Left ventricle myocardium superior (tissue), 1 donor: ENCODE measurements around the gene TTC19. TPM values are rescaled to one million over a fixed set of nuclear protein-coding genes. Genes with fewer than 3 reads are reported as not detected.

Experiments
- ATAC-seq: fragments of 200-7000 bp; cut with Tn5 transposase; one replicate; pipeline ENCODE4 v1.9.1; 2020; ENCODE audit warnings: mild to moderate bottlenecking, moderate library complexity
- DNase-seq: peaks from one replicate; pipeline ENCODE4 v3.0.0-alpha.2; 2020
- intact Hi-C: fragments of 100-400 bp; cut with micrococcal nuclease; formaldehyde crosslinking; loops from one replicate; pipeline ENCODE4 v1.11.0; 2022
- long read RNA-seq: library from polyadenylated mRNA; unstranded; transcript quantifications from one replicate; pipeline ENCODE4 v2.0.0, GENCODE V29; 2021
- total RNA-seq: library from RNA; stranded (reverse); fragmentation: NEBNext Ultra II Directional; extraction: Animal tissue kit (Norgen Biotek cat#: 25700); gene quantifications from one replicate; pipeline ENCODE4 v1.2.1, GENCODE V29; 2021
- donor health status: DM: no; HTN: yes; CAD: no; lungs with severe emphysema.

TTC19 gene, protein sequence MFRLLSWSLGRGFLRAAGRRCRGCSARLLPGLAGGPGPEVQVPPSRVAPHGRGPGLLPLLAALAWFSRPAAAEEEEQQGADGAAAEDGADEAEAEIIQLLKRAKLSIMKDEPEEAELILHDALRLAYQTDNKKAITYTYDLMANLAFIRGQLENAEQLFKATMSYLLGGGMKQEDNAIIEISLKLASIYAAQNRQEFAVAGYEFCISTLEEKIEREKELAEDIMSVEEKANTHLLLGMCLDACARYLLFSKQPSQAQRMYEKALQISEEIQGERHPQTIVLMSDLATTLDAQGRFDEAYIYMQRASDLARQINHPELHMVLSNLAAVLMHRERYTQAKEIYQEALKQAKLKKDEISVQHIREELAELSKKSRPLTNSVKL
- 25.1 TPM for total RNA-seq
- long read RNA-seq, transcript TTC19-201 (10 exons, 3,002 nt): major isoform, 47 of 56 reads
- long read RNA-seq, partial matches to known transcripts: 7 of 56 reads
- long read RNA-seq, other reads (novel, unspliced or antisense): 1 of 56 reads

DNA sequence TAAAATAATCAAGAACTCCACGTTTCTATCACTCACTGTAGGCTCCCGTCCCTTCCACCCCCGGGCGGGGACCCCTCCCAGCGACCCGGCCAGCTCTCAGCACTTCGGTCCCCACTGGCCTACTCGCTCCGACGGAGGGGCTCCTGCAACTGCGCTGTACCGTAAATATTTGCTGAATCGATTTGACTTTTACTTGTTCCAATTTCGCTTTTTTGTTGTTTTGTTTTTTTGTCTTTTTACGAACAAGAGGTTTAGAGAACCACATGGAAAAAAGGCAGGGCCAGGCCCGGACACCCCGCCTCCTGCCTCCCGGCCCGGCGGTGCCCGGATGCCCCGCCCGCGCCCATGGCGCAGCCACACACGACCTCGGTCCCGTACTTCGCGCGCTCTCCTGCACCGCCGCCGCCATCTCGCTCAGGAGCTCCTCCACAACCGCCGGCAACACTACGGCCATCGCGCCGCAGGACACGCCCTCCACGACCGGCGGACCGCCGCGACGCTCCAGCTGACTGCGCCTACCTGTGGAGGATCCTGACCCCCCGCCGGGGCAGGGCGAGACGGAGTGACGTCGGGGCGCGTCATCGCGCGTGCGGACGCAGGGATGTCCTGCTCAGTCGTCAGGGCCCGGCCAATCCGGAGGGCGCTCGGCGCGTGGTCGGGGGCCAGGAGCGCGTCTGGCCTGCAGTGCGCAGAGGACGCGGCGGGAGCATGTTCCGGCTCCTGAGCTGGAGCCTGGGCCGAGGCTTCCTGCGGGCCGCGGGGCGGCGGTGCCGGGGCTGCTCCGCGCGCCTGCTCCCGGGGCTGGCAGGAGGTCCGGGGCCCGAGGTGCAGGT is at the start of gene TTC19, which contains the start of gene ZSWIM7:
Gene TTC19 (plus strand): TSS at position 684 of the 833 bp plus-strand sequence. CDS start 25 bp downstream, at position 709.
Gene ZSWIM7 (minus strand): TSS at position 564 of the 833 bp plus-strand sequence. CDS start 110 bp downstream, at position 454.
- intact Hi-C loops: loop anchor here (5.0 kb wide), 1 partner anchor 172 kb away; no protein-coding TSS in a partner anchor
- ATAC-seq (peak; percentile 97), DNase-seq (peak; percentile 99)

DNA sequence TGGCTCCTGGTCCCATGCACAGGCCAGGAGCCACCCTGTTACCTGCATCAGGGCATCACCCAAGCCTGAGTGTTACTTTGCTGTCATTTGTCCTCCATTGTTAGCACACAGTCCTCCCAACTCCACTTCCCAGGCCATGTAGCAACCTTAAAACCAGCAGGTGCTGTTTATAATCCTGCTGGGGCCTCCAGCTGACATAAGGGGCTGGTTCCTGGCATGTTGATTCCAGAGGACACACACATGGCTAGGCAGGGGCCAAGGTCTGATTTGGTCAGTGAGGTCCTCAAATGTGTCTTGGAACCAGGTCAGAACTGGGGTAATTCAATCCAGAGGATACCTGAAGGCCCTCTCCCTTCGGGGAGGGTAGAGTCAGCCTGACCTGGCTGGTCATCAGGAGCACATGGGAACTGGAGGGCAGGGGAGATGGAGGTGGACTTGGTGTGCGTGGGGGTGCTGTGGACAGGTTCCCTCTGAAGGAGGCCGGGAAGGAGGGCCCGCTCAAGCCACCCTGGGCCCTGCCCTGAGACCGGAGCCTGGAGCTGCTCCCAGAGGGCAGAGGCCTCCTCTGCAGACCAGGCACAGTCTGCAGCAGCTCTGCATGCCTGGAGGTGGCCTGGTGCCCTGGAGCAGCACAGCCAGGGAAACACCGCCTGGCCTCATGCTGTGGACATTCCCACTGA is 48.1 kb upstream of the TTC19 start:
- no peak for ATAC-seq
- intact Hi-C loops: no loop called here

DNA sequence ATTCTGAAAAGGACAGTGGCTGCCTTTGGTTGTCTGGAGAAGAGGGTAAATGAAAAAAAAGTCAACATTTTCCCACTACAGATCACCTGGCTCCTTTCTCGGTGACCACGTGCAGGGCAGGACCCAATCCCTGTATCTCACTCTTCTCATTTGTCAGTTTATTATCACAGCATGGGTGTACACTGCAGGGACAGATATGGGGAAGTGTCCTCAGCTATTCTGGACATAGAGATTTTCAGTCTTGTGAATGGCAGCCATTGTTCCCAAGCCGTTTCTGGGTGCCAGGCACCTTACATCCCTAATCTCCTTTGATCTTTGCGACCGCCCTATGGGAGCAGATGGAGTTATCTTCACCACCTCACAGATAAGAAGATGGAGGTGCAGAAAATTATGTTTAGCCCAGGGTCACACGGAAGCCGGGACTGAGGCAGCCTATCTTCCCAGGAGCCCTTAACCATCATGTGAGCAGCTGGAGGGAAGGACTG is 47.5 kb upstream of the TTC19 start:
- ATAC-seq: no peak
- DNase-seq: no peak

More for the DNA sequence above, 48.1 kb upstream of the TTC19 start:
- DNase-seq: no peak

DNA sequence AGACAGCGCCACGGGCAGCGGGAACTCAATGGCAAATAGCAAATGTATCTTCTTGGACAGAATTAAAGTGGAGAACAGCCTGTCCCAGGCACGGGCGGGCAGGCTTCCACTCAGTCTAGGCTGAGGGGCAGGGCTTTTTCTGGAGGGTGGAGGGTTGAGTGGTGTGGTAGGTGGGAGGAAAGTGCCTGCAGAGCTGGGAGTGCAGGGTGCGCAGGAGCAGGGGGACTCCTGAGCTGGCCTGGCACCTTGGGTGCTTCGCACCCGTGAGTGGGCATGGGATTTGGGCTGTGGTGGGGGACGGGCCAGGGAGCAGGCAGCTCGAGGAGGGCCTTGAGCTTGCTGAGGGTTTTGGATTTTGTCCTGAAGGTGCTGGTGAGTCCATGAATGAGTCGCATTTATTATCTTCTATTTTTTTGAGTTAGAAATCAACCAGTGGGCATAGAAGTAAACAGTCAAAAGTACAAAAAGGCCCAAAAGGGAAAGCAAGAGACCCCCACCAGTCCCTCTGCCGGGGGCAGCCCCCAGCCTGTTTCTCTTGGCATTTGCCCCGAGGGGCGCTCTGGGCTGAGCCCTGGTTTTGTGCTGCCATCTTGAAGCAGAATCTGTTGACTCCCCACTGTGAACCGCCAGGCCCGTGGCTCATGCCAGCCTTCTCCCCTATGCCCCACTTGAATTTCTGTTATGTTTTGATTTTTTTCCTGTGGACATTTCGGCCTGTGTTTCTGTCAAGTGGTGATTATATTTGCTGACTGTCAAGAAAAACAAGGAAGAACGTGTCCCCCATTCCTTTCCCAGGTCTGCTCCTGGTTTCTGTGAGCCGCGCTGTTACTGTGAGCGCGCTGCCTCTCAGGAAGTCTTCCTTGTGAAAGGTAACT is 46.5 kb upstream of the TTC19 start:
- DNase-seq: no peak
- no peak for ATAC-seq
- intact Hi-C loops: no loop called here

More for the DNA sequence above, 47.5 kb upstream of the TTC19 start:
- intact Hi-C loops: no loop called here

DNA sequence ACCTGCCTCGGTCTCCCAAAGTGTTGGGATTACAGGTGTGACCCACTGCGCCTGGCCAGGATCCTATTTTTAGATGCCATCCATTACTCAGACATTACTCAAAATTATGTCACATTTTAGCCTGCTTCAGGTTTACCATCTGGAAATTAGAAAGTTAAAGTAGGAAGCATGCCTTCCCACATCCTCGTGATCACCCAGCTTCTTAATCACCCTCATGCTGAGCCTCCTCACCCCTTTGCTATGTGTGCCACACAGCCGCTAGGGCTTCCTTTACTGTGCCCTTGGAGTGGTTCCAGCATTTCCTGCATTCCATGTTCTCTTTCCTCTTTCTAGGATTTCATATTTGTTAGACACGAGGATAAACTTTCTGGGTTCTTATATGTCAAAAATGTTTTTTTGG is 45.4 kb upstream of the TTC19 start:
- intact Hi-C loops: no loop called here
- no peak for ATAC-seq
- no peak for DNase-seq

DNA sequence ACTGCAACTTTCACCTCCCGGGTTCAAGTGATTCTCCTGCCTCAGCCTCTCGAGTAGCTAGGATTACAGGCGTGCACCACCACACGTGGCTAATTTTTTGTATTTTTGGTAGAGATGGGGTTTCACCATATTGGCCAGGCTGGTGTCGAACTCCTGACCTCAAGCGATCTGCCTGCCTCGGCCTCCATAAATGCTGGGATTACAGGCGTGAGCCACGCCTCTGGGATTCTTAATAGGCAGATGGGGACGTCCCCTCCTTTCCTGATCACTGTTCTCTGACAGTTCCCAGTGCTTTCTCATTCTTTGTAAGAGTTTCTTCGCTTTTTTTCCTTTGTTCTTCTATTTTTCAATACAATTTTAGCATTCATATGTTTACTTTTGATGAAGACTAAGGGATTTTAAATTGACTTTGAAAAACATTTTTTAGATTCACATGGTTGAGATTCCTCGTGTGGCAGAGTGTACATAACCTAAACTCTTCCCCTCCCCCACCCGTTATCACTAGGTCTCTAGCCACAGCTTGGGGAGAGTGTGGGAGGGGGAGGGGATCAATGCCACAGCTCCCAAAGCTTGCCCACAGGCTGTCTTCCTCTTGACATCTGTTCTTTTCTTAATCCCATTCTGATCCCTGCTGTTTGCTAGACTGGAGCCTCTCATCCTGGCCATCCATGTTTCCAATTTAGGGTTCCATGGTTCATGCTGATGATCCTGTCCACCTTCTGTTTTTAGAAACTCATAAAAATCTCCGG is 43.7 kb upstream of the TTC19 start:
- intact Hi-C loops: no loop called here
- ATAC-seq: no peak
- DNase-seq: no peak

DNA sequence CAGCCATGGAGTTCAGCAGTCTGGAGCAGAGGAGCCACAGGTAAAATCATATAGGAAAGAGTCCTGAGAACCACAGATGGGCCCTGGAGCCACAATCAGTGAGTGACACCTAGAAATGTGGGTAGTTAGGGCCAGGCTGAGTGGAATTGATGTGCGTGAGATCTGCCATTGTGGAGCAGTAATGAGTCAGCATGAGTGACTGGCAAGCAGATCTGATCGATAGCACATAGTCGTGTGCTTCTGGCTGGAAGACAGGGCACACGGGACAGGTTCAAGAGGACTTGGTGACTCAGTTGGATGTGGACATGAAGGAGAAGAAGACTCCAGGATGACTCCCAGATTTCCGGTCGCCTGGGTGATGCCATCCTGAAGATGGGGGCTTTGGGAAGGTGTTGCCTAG is 42.4 kb upstream of the TTC19 start:
- DNase-seq: no peak

DNA sequence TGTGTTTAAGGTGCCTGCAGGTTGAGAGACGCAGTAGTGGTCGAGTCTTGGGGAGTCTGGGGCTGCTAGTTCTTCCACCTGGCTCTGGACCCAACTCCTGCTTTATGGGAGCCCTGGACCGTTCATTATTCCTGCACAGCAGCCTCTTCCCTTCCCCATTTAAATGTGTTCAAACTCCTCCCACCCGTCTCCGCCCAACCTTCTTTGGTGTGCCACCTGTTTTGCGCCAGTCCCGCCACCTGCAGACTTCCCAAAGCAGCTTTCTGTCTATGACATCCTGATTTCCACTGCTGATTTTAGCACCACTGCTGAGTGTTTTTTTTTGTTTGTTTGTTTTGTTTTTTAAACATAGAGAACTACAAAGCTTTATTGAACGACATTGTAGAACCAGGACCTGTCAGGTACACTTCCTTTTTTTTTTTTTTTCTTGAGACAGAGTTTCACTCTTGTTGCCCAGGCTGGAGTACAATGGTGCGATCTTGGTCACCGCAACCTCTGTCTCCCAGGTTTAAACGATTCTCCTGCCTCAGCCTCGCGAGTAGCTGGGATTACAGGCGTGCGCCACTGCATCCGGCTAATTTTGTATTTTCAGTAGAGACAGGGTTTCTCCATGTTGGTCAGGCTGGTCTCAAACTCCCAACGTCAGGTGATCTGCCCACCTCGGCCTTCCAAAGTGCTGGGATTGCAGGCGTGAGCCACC is 41.9 kb upstream of the TTC19 start:
- no peak for DNase-seq
- intact Hi-C loops: no loop called here

More for the DNA sequence above, 42.4 kb upstream of the TTC19 start:
- no peak for ATAC-seq
- intact Hi-C loops: no loop called here

DNA sequence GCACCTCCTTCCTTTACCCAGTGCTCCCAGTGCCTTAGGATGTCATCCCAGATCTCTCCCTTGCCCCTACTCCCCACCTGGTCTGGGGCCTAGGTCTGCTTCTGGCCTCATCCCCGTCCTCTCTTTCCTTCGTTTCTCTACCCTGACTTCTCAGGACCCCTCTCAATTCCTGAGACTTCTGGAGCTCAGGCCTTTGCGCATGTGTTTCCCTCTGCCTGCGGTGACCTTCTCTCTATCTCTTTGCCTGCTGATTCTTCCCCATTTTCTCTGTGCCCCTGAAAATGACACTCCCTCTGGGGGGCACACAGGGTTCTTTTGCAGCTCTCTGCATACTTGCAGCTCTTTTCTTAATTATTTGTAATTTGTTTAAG is 41.2 kb upstream of the TTC19 start:
- intact Hi-C loops: no loop called here

More for the DNA sequence above, 41.9 kb upstream of the TTC19 start:
- ATAC-seq: no peak

DNA sequence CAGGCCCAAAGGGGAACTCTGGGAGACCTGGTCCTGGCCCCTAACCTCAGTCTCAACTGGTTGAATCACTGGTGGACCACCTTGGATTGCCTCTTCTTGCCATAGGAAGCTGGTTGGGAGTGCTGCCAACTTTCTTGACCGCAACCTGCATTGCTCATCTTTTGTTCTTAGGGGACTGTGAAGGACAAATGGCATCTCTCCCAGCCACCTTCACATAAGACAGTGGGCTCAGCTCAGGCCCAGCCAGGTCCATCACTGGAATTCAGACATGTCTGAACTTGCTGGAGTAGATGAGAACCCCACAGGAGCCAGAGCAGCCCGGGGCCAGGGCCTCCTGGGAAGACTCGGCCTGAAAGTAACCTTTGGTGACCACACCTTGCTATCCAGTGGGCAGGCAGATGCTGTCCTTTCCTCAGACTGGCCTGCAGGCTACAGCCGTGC is 35.9 kb upstream of the TTC19 start:
- no peak for DNase-seq
- intact Hi-C loops: no loop called here
- ATAC-seq: no peak

More for the DNA sequence above, 41.2 kb upstream of the TTC19 start:
- ATAC-seq: no peak
- no peak for DNase-seq

DNA sequence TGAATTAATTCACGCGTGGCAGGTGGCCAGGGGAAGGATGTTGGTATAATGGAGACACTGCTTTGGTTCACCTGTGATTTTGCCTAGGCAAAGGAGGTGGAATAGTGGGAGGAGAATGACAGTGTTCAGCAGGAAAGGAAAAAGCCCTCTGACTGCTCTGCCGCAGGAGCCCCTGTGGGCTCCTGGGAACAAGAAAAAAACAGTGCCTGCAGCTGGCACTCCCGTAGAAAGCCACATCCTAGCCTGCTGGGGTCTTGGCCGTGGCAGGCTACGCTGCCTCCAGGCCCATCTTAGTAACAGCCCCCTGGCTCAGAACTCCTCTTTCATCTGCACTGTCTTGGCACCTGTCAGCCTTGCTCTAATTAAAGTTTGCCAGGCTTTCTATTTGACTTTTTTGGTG is 34.1 kb upstream of the TTC19 start:
- intact Hi-C loops: no loop called here
- no peak for ATAC-seq
- no peak for DNase-seq

DNA sequence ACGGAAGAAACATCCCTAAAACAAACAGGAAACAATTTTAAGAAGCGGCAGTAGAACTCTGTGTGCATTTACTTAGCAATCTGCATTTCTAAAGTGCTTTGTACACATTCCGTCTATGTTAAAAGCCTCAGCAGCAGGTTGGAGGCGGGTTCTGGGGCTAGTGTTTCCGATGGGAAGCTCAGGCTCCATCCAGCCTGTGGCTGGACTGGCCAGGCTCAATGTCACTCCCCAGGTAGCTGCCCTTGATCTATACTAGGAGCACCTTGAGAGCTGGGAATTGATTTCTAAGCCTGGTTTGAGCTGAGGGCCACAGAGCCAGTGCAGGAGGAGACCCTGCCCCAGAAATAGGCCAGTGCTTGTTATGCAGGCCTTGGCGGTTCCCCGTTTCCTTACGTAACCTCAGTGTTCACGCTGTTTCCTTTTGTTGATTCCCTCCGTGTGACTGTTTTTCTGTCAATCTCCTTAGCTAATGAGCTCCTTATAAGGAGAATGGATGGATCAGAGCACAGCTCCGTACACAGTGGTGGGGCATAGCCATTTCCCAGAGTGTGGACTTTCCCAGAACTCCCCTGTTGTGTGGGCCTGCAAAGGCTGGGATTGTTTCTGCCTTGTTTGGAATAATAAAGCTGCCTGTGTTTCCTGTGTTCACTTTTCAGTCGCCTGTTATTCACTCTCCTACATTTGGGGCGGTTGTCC is 33.3 kb upstream of the TTC19 start:
- DNase-seq: no peak
- intact Hi-C loops: no loop called here
- ATAC-seq: peak; percentile 36

DNA sequence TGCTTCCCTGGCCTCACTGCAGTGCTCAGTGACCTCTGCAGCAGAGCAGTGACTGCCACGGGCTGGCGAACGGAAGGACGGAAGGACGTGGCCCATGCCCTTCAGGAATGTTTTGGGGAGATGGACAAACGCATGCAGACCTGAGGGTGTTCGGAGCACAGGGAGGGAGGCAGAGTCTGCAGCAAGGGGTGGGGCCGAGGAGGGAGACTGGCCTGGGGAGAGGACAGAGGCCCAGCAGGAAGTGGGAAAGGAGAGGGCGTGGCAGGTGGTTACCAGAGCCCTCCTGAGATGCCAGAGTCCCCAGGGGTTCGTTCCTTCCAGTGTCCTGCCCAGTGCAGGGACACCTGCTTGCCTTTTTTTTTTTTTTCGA is 32.8 kb upstream of the TTC19 start:
- intact Hi-C loops: no loop called here
- ATAC-seq (peak; percentile 52), DNase-seq (no peak)

DNA sequence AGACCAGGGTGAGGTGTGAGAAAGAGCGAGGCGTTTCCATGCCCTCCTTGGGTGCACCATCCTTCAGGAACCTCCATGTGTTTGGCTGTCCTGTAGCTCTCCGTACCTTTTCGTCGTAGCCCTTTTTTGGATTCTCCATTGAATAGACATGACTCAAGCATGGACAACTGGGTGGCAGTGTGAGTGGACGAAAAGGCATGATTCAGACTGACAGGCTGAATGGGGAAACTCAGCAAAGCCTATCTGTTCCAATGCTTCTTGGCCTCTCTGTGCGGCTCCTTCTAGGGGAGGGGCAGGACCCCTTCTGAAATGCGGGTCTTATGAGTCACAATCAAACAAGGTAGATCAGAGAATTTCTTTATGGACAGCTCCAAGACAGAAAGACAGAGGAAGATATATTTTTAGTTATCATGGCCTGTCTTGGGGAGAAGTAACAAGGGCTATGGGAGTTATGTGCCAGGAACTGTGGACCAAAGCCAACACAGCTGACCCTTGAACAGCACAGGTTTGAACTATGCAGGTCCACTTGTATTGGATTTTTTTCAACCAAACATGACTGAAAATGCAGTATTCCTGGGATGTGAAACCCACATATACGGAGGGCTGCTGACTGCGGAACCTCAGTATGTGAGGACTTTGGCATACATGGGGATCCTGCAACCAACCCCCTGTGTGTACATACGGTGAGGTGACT is 31.8 kb upstream of the TTC19 start:
- intact Hi-C loops: no loop called here
- ATAC-seq: no peak
- DNase-seq: no peak

DNA sequence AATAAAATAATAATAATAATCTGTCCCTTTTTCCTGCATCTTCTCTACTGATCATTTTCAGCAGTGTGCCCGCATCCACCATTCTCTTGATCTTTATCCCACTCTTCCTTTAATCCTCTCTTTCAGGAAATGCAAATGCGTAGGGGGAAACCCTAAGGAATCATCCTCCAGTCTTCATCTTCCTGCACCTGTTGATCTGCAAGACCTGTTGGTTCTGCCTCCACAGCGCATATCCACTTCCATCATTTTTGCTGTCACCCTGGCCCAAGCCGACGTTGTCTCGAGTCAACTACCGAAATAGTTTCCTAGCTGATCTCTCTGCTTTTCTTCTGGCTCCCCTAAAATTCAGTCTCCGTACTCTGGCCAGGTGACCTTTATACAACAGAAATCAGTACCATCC is 30.2 kb upstream of the TTC19 start:
- DNase-seq: no peak
- intact Hi-C loops: no loop called here
- ATAC-seq: no peak

DNA sequence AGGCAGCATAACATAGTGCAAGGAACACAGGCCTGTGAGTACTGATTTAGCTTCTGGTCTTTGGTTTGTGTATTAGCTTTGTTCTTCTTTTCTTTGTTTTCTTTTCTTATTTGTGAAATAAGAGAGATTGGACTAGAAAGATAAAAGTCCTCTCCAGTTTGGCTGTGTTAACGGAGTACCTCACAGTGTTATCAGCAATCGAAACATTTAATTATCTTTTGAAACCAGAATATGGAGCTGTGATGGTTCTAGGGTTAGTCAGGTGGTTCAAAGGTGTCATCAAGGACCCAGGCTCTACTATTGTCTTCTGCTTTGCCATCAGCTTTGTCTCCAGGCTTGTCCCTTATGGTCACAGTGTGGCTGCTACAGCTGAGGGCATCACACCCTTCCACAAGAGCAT is 29.1 kb upstream of the TTC19 start:
- no peak for DNase-seq
- intact Hi-C loops: no loop called here
- ATAC-seq: no peak
